ENCODE data around the gene FOSL1. TPM values are rescaled to one million over a fixed set of nuclear protein-coding genes. Genes with fewer than 3 reads are reported as not detected.

Gene FOSL1
- total RNA-seq, 1 donor from 2014 or later = 37.9 TPM

DNA sequence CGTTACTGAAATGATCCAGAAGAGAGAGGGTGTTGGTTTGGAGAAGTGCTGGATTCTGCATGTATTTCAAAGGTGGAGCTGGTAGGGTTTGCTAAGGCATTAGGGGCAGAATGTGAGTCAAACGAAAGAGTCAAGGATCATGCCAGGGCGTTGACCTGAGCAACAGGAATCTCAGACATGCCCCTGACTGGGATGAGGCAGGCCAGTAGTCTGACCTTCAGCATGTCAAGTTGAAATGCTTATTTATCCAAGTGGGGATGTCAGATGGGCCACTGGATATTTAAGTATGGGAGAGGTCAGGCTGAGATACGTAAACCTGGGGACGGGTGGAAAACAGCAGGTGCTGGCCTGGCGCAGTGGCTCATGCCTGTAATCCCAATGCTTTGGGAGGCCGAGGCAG lies 42.3 kb upstream of the FOSL1 start:
- H3K4me1 ChIP-seq (ENCODE audit: insufficient read depth, low read length) = peaks cover 11% of the 10 kb centered on the region
- H3K27me3 ChIP-seq (ENCODE audit: insufficient read depth, low read length) = no peaks in the 10 kb centered on the region
- H3K4me3 ChIP-seq (ENCODE audit: insufficient read depth, low read depth, low read length) = no peak overlapping the region
- no peak for TF ChIP-seq CTCF (IDR thresholded peaks at IDR 0.05; ENCODE audit: insufficient read depth, low read depth, low read length)
- no peak for TF ChIP-seq EZH2 (IDR thresholded peaks at IDR 0.05; ENCODE audit: insufficient read depth, low read length)
- no peaks in the 10 kb centered on the region for H3K36me3 Mint-ChIP-seq (ENCODE audit: low read depth, unreplicated experiment)
- no peaks in the 10 kb centered on the region for H3K79me2 ChIP-seq (ENCODE audit: insufficient read depth, low read length)
- no peaks in the 10 kb centered on the region for H3K36me3 ChIP-seq (ENCODE audit: insufficient read depth, low read length)
- H3K9me3 ChIP-seq (ENCODE audit: insufficient read depth, low read depth, low read length) = no peaks in the 10 kb centered on the region
- H2AFZ ChIP-seq (ENCODE audit: low read depth, low read length) = no peak overlapping the region
- H3K4me2 ChIP-seq (ENCODE audit: low read length) = no peak overlapping the region
- no peak for DNase-seq (ENCODE audit: low read depth)
- no peak overlapping the region for H3K9ac ChIP-seq (ENCODE audit: low read length)
- no peak for FAIRE-seq
- no peak overlapping the region for H3K27ac ChIP-seq (ENCODE audit: low read depth, low read length)
- peaks cover 7% of the 10 kb centered on the region for H3K27me3 Mint-ChIP-seq (ENCODE audit: low read depth, unreplicated experiment)
- no peak overlapping the region for H3K4me3 Mint-ChIP-seq (ENCODE audit: unreplicated experiment)
- peaks cover 9% of the 10 kb centered on the region for H3K4me1 Mint-ChIP-seq (ENCODE audit: low read depth, unreplicated experiment)
- H4K20me1 ChIP-seq (ENCODE audit: insufficient read depth, low read length) = no peaks in the 10 kb centered on the region
- peak overlapping the region; percentile 20 for H3K27ac Mint-ChIP-seq (ENCODE audit: unreplicated experiment)
- H3K9me3 Mint-ChIP-seq (ENCODE audit: unreplicated experiment) = no peaks in the 10 kb centered on the region

- peak overlapping the region; percentile 25 for H3K4me3 ChIP-seq (ENCODE audit: insufficient read depth, low read depth, low read length)
- no peaks in the 10 kb centered on the region for H4K20me1 ChIP-seq (ENCODE audit: insufficient read depth, low read length)
- H3K27ac ChIP-seq (ENCODE audit: low read depth, low read length) = peak overlapping the region; percentile 25
- H3K79me2 ChIP-seq (ENCODE audit: insufficient read depth, low read length) = no peaks in the 10 kb centered on the region
- Mint-ChIP-seq H3K36me3 (ENCODE audit: low read depth, unreplicated experiment) (no peaks in the 10 kb centered on the region), H3K9me3 (ENCODE audit: unreplicated experiment) (no peaks in the 10 kb centered on the region), H3K4me1 (ENCODE audit: low read depth, unreplicated experiment) (peaks cover 9% of the 10 kb centered on the region), H3K27ac (ENCODE audit: unreplicated experiment) (peak overlapping the region; percentile 19), H3K4me3 (ENCODE audit: unreplicated experiment) (peak overlapping the region; percentile 4), H3K27me3 (ENCODE audit: low read depth, unreplicated experiment) (peaks cover 5% of the 10 kb centered on the region)
- no peaks in the 10 kb centered on the region for H3K27me3 ChIP-seq (ENCODE audit: insufficient read depth, low read length)
- H3K9me3 ChIP-seq (ENCODE audit: insufficient read depth, low read depth, low read length) = no peaks in the 10 kb centered on the region
- TF ChIP-seq CTCF (IDR thresholded peaks at IDR 0.05; ENCODE audit: insufficient read depth, low read depth, low read length) (no peak), EZH2 (IDR thresholded peaks at IDR 0.05; ENCODE audit: insufficient read depth, low read length) (no peak)
- H3K4me1 ChIP-seq (ENCODE audit: insufficient read depth, low read length) = peaks cover 11% of the 10 kb centered on the region
- no peak for FAIRE-seq
- peak overlapping the region; percentile 13 for H3K9ac ChIP-seq (ENCODE audit: low read length)
- H3K36me3 ChIP-seq (ENCODE audit: insufficient read depth, low read length) = no peaks in the 10 kb centered on the region
- H2AFZ ChIP-seq (ENCODE audit: low read depth, low read length) = peak overlapping the region; percentile 51
- peak overlapping the region; percentile 70 for H3K4me2 ChIP-seq (ENCODE audit: low read length)
- DNase-seq (ENCODE audit: low read depth) = no peak
These were observed 41.6 kb upstream of the FOSL1 start for GRCh38 chr11:65941720-65942310.

GRCh38 chr11:65937766-65938165 lies 37.6 kb upstream of the FOSL1 start:
- Histone ChIP-seq H3K4me2 (ENCODE audit: low read length) (no peak overlapping the region), H3K36me3 (ENCODE audit: insufficient read depth, low read length) (no peaks in the 10 kb centered on the region), H3K79me2 (ENCODE audit: insufficient read depth, low read length) (no peaks in the 10 kb centered on the region), H3K27ac (ENCODE audit: low read depth, low read length) (no peak overlapping the region), H3K4me3 (ENCODE audit: insufficient read depth, low read depth, low read length) (no peak overlapping the region), H3K9ac (ENCODE audit: low read length) (no peak overlapping the region), H4K20me1 (ENCODE audit: insufficient read depth, low read length) (no peaks in the 10 kb centered on the region), H3K27me3 (ENCODE audit: insufficient read depth, low read length) (no peaks in the 10 kb centered on the region), H3K9me3 (ENCODE audit: insufficient read depth, low read depth, low read length) (no peaks in the 10 kb centered on the region), H3K4me1 (ENCODE audit: insufficient read depth, low read length) (peaks cover 12% of the 10 kb centered on the region), H2AFZ (ENCODE audit: low read depth, low read length) (no peak overlapping the region)
- no peak overlapping the region for H3K27ac Mint-ChIP-seq (ENCODE audit: unreplicated experiment)
- H3K4me3 Mint-ChIP-seq (ENCODE audit: unreplicated experiment) = no peak overlapping the region
- H3K27me3 Mint-ChIP-seq (ENCODE audit: low read depth, unreplicated experiment) = peaks cover 2% of the 10 kb centered on the region
- FAIRE-seq (no peak), DNase-seq (ENCODE audit: low read depth) (no peak)
- no peaks in the 10 kb centered on the region for H3K9me3 Mint-ChIP-seq (ENCODE audit: unreplicated experiment)
- TF ChIP-seq CTCF (IDR thresholded peaks at IDR 0.05; ENCODE audit: insufficient read depth, low read depth, low read length) (no peak), EZH2 (IDR thresholded peaks at IDR 0.05; ENCODE audit: insufficient read depth, low read length) (no peak)
- H3K4me1 Mint-ChIP-seq (ENCODE audit: low read depth, unreplicated experiment) = peaks cover 9% of the 10 kb centered on the region
- H3K36me3 Mint-ChIP-seq (ENCODE audit: low read depth, unreplicated experiment) = no peaks in the 10 kb centered on the region
